Measurements from ENCODE around the gene ETFA.
A peak's percentile ranks its signal among the peaks of the same experiment; 100 is the strongest.
"Not testable (repeated sequence)": the region's sequence is repeated elsewhere in the genome, so short reads cannot be mapped to it uniquely, and the experiment has no call there.

Gene ETFA

DNA sequence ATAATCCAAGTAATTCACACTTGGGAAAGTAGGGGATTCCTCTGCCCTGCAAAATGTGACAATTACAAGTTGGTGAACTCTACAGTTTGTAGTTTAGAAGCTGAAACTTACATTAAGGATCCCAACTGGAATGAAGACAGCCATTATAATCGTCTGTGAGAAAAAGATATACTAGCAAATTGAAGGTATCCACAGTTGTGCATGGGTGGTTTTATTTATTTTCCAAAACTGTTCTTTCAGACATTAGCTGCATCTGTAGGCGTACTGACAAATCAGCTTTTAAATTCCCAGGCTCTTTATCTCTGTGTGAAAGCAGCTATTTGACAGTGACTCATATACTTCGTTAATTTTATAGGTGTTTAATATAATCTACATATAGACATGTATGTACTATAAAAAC lies 12.8 kb upstream of the ETFA start:
- DNase-seq: no peak

DNA sequence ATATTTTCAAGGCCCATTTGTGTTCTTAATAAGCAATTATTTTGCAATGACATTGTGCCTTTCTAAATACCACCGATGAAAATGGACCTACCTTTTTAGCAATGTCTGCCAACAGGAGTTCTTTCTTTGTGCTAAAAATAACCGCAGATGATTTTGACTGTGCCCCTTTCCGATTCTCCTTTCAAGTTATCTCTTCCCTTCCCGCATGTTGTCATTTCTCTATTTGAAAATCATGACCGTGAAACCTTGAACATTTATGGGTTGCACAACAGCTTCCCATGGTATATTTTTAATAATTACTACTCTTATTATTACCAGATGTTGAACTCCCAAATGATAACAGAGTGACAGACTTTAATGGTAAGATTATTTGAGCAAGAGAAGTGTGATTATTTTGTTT lies 10.3 kb upstream of the ETFA start:
- no peak for DNase-seq

DNA sequence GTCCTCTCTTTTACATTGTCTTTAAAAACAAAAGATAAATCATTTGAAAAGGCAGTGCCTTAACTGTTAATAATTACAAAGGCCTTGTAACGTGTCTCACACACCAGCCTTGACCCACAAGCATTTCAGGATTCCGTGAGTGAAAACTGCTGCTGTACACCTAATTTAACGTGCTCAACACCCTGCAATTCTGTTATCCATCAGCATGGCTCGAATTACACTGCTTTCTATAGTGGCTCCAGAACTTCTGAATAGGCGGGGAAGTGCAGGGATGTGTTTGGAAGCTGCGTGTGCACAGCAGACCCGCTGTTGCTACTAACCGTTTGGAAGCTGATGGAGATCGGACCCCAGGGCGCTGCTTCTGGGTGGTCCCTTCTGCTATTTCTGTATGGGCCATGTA lies 9.9 kb upstream of the ETFA start:
- no peak for DNase-seq

DNA sequence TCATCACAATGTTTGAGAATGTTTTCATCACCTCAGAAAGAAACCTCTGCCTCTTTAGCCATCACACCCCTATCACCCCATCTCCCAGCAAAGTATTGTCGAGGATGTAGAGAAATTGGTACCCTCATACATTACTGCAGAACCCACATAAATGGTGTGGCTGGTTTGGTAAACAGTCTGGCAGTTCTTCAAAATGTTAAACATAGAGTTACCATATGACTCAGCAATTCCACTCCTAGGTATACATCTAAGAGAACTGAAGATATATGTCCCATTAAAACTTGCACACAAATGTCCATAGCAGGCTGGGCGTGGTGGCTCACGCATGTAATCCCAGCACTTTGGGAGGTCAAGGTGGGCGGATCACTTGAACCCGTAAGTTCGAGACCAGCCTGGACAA lies 8.7 kb upstream of the ETFA start:
- no peak for DNase-seq

DNA sequence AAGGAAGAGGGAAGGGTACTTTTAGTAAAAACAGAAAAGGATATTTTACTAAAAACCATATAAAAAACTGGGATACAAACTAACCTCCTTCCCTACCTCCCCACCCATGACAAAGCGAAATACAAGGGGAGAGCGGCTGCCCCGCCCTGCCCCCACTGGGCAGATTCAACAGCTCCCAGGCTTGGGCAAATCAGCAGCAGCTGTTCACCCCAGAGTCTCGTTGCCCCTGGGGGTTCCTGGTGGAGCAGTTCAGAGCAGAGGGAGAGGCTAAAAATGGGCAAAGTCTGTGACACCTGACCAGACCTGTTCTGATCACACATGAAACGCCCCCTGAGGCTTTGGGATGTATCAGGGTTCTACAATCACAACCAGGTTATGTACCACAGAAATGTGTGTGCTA lies 2.5 kb upstream of the ETFA start:
- DNase-seq: no peak

DNA sequence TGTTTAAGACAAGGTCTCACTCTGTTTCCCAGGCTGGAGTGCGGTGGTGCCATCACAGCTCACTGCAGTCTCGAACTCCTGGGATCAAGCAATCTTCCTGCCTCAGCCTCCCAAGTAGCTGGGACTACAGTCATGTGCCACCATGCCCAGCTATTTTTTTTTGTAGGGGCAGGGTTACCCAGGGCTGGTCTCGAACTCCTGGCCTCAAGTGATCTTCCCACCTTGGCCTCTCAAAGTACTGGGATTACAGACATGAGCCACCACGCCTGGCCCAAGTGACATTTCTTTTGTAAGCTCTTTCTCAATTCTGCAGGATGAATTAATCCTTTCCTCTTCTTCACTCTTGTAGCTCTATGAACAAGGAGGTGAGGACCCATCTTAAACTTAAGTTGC lies 1.9 kb upstream of the ETFA start:
- not testable (repeated sequence) for DNase-seq

DNA sequence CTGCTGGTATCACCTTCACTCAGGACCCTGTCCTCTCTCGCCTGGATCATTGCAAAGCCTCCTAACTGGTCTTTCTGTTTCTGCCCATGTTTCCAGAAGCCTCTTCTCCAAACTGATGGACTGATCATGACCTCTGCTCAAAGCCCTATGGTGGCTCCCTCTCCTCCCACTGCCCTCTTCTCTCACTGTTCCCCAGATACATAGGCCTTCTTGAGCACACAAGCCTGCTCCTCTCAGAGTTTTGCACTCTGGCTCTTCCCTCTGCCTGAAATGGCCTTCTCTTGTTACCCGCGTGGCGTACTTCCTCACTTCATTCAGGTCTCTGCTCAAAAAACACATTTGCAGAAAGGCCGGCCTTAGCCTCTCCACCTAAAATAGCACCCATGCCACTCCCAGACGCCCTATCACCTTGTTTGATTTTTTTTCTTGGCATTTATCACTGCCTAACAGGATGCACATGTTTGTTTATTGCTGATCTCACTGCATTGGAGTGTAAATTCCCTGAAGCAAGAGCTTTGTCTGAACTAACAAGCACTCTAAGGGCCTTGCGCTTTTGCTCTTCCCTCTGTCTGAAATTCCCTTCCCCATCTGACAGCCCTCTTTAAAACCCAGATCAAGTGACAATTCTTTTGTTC lies 1.4 kb upstream of the ETFA start:
- DNase-seq: no peak

DNA sequence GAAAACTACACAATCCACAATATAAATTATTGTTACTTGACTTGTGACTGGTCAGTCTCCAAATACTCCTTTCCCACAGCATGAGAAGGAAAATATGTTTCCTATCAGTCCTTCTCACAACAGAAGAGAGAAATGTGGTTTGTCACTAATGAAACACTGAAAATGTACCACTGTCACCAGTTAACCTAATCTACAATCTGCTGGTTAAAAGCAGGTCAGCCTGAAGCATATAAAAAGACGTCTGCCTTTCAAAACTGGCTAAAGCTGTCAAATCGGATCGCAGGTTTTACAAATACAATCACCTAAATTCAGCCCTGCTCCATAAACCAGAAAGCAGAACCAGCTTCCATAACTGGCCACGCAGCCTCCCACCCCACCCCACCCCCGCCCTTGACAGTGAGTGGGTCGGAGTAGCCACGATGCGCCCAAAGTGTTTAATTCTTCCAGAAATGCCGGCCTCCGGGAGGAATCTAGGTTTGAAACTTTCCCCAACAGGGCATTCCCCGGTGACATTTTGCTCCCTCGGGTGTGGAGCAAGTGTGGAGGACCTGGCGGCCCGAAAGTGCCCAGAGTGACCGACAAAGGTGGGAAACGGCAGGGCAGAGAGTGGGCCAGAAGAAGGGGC lies 682 bp downstream of the ETFA start:
- peak; percentile 29 for DNase-seq

DNA sequence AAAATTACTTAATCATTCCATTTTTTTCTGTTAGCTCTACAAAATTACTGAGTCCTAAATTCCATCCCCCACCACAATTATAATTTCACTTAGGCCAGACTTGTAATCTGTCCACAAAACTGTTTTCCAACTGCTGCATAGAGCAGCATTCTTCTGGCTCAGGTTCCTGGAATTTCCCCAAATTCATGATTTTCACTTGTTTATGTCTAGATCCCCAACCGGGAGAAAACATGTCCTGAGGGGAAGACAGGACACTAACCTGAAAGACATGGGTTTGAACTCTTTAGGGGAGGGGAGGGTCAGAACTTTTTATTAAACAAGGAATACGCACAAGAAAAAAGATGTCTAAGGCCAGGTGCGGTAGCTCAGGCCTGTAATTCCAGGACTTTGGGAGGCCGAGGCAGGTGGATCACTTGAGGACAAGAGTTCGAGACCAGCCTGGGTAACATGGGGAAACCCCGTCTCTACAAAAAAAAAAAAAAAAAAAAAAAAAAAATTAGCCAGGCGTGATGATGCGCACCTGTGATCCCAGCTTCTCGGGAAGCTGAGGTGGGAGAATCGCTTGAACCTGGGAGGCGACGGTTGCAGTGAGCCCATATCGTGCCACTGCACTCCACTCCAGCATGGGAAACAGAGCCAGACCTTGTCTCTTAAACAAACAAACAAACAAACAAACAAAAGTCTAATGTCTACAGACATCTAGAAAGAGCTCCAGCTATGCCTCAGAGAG lies 1.5 kb downstream of the ETFA start:
- no peak for DNase-seq

DNA sequence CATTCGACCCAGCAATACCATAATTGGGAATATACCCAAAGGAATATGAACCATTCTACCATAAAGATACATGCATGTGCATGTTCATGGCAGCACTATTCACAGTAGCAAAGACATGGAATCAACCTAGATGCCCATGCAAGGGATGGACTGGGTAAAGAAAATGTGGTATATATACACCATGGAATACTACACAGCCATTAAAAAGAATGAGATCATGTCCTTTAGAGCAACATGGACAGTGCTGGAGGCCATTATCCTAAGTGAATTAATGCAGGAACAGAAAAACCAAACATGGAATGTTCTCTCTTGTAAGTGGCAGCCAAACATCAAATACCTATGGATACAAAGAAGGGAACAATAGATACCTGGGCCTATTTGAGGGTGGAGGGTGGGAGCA lies 7.4 kb downstream of the ETFA start:
- DNase-seq: no peak

DNA sequence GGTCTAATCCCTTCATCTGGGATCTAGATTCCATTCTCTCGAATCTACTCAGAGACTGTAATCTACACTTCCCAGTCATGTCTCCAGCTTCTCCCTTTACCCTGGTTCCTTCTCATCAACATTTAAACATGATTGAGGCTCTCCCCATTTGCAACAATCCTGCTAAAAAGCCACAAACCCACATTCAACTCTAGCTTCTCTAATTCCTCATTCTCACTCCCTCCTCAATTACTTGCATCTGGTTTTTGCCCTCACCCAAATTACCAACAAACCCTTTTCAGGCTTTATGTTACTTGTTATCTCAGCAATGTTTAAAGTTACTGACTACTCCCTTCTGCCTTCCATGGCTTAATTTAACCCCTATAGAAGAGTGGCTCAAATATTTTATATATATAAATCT lies 11.5 kb downstream of the ETFA start:
- no peak for DNase-seq

DNA sequence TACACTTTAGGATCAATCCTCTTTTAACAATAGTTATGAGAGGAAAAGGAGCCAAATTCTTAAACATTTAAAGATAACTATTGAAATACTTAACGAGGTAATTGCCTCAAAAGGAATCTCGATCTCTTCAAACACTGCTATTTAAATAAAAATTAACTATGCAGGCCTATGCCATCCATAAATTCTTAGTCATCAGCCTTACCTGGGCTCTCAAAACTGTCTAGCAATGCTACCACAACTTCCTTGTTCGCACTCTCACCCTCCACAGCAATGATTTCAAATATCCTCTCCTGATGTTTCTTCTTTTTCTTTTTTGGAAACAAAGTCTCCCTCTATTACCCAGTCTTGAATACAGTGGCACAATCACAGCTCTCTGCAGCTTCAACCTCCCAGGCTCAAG lies 12.3 kb downstream of the ETFA start:
- no peak for DNase-seq

DNA sequence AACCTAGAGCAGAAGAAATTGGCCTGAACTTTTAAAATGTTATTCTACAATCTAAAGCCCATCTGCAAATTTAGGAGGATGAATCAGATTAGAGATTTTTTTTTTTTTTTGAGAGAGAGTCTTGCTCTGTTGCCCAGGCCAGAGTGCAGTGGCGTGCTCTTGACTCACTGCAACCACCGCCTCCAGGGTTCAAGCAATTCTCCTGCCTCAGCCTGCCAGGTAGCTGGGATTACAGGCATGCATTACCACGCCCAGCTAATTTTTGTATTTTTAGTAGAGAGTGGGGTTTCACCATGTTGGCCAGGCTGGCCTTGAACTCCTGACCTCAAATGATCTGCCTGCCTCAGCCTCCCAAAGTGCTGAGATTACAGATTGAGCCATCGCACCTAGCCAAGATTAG lies 13.3 kb downstream of the ETFA start:
- DNase-seq: not testable (repeated sequence)

DNA sequence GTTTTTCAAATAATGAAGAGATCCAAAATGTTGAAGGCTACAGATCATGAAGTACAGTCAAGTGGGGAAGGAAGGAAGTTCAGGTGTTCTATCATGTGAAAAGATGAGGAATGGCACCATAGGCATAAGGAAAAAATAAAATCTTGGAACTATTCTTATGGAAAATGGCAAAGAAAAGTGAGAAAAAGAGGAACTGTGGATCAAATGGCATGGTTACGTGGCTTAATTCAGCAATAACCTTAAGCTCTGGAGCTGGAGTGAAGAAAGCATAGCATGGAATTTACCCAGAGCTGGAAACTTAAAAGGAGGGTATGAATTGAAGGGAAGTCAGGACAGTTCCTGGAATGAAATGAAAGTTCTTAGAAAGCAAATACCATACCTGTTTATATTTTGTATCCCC lies 14.4 kb downstream of the ETFA start:
- no peak for DNase-seq

DNA sequence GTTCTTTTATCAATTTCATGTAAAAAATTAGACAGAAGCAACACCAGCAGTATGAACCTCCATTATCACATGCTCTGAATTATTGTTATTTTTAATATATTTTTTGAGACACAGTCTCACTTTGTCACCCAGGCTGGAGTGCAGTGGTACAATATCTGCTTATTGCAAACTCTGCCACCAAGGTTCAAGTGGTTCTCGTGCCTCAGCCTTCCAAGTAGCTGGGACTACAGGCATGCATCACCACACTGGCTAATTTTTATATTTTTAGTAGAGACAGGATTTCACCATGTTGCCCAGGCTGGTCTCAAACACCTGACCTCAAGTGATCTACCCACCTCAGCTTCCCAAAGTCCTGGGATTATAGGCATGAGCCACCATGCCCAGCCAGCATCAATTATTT lies 16.8 kb downstream of the ETFA start:
- DNase-seq: not testable (repeated sequence)

DNA sequence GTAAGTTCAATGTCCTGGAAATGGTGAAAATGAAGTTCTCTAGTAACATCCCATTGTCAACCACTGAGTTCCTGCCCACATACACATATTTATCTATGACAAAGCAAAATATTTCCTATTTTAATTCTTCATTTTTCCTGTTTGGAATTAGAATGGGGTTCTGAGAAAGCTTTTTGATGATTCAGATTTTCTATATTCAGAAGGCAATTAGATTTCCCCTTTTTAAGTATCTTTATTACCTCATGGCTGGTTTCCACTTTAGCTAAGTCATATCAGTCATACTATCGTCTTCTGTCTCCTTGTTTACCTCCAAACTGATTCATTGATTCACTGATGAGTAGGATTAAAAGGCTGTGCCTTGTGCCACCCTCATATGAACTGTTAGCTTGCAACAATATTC lies 17.9 kb downstream of the ETFA start:
- DNase-seq: no peak

DNA sequence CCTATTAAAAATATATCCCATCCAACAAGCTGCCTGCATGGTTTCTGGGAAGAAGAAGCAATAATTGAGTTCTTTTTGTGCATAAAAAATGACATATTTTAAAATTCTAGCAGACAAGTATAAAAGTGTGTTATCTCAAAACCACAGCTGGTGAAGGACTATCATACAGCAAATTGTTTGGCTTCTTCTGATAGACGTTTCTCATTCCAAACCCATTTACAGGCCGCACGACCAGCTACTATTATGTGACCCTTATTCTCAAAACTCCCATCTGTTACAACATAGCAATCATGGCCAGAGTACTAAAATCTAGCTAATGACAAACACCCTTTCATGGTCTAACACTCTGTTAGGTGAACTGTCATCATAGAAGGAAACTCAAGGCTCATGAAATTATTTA lies 21.7 kb downstream of the ETFA start:
- DNase-seq: no peak

DNA sequence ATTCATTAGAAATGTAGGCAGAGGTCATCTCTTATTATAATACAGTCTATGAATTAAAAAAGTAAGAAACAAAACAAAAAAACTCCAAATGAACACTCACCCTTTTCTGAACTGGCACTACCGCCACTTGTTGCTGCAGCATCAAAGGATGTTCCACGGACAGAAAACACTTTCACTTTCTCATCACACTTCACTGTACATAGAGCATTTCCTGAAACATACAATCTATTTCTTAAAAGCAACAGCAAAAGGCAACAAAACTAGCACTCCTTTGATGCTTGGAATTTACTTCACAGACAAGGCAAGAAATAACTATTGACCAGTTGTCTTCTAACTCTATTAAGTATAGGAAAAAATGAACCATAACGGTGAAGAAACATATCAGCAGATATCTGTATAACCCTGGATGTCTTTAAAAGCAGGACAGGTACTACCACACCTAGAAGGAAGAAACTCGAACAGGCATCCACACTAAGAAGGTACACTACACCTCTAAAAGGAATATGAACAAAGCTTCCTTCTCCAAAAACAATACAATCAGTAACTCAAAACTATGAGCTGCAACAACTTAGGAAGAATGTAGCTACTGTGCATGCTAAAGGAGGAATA lies 24.9 kb downstream of the ETFA start:
- DNase-seq: no peak

DNA sequence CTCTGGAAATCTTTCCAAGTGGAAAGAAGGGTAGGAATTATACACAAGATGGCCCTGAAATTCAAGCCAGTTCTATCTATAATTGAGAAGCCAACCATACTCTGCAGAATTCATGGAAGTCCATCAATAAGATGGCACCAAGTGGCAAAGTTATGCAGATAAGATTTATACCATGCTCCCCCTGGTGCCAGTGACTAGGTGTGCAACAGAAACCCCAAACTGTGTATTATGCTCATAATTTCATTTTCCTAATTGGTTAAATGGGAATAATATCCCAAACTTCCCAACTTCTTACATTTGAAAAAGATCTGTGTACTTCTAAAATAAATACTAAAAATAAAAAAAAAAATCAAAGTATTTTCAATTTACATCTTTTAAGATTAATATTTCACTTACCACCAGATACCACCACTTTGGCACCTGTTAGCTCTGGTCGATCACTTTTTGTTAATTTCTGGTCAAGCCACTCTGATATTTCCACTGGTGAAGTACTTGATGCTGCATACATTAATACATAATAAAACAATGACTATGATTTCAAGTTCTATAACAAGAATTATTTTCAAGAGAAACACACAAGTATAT lies 25.9 kb downstream of the ETFA start:
- DNase-seq: no peak

DNA sequence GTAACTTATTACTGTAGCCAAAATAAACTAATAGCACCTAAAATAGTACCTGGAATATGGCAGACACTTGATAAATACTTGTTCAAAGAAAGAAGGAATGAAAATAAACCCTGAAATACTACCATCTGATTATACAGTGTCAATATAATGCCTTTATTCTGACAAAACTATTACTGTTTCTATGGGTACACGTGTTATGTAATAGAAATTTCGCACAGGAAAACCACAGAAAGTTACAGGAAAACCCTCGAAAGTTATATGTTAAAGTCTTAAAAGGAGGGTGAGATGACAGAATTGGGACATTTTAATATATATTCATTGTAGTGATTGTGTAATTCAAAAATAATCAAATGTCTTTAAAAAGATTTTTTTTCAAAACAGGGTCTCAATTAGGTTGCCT lies 28.8 kb downstream of the ETFA start:
- no peak for DNase-seq

DNA sequence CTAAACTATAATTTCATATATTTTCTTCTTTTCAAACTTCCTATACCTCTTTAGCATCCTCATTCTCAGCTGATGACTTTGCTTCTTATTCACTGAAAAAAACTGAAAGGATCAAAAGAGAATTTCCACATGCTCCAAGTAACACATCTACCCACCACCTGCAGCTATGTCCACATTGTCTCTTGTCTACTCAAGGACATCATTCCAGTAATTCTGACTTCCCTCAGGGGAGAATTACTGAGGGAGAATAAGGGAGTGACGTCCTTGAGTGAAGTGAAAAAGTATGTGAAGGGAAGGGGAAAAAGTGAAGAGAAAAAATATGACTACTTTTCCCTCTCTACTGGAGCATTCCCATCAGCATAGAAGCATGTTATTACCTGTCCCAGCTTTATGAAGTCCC lies 32.6 kb downstream of the ETFA start:
- no peak for DNase-seq

DNA sequence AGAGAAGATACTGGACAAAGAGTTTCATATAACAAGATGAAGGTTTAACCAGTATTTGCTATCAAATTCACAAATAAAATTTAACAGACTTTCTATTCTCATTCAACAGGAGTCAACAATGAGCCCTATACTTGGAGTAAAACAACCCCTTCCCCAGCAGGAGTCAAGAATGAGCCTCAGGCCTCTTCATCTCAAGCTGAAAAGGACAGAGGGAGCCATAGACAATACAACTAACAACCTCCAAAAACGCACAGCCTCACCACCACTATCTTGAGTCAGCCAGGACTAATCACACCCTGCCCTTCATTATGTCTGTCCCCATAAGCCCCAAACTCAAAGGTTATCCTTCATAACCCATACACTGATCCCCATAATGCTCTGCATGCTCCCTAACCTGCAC lies 36.4 kb downstream of the ETFA start:
- DNase-seq: no peak

DNA sequence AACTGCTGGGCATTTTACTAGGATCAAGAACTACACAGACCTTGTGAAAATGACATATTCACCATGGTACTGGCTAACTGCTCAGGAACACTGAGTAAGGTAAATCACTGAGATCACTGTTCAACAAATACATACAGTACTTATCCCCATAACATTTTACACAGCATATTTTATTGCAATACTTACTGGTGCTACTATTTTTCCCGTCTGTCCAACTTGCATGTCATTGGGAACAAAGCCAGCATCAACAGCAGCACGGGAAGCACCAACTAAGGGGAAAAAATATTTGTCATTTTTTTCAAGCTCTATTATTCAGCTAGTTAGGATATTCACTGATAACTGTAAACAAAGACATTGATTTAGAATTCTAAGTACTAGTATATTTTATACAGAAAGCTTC lies 37.0 kb downstream of the ETFA start:
- DNase-seq: no peak

DNA sequence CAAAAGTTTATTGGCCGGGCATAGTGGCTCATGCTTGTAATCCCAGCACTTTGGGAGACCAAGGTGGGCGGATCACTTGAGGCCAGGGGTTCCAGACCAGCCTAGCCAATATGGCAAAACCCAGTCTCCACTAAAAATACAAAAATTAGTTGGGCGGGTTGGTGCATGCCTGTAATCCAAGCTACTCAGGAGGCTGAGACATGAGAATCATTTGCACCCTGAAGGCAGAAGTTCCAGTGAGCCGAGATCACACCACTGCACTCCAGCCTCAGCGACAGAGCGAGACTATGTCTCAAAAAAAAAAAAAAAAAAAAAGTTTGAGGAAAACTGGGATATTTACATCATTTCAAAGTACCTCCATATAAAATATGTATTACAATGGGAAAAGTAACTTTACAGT lies 40.4 kb downstream of the ETFA start:
- no peak for DNase-seq

All from NCI-H510A treated with DMSO at 0.1 percent for 48 hours (cell line).